HG03439 (cell line): Measurements from ENCODE around the gene EYA4.
"Not testable (repeated sequence)": the region's sequence is repeated elsewhere in the genome, so short reads cannot be mapped to it uniquely, and the experiment has no call there.

Experiments used
- ATAC-seq: cut with Tn5 transposase; IDR thresholded peaks from one replicate; pipeline ENCODE4 v1.9.1; 2021; ENCODE audit warnings: mild to moderate bottlenecking, moderate library complexity; ENCODE audit not compliant: unreplicated experiment

EYA4 gene

GRCh38 chr6:133554121-133554520, 313.0 kb downstream of the EYA4 start:
- ATAC-seq = not testable (repeated sequence)

DNA sequence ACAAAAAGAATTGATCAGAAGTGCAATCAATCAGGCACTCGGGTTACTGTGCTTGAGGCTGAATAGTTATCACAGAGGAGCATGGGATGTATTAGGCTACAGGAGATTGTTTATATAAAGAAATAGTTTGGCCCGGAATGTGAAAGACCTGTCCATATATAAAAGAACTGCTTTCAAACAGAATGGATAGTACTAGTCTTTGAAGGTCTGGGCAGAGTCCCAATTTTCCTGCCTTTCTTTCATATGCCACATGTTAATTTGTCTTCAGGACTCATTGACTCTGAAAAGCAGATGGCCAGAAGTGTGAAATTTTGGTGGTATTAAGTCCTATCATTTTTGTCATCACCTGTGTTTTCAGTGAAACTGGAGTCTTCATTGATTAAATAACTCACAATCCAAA, 314.5 kb downstream of the EYA4 start:
- no peak for ATAC-seq

- no peak for ATAC-seq
Measured at GRCh38 chr6:133559926-133560325, 318.8 kb downstream of the EYA4 start.

DNA sequence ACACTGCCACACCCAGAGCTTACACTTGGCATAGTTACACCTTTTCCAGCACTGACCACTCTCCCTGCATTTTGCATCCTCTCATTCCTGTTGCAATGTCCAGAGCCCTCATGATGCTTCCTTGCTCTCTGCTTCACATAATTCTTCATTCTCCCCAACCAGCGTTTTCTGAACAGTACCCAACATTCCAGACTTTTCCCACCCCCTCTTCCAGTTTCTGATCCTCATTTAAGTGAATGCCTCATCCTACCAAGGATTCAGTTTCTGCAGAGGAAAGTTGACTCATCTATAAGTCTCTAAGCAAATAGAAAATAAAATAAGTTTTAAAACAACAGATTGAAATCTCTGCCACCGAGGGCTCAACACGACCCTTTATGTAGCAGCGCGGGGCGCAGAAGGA, 326.5 kb downstream of the EYA4 start:
- no peak for ATAC-seq

DNA sequence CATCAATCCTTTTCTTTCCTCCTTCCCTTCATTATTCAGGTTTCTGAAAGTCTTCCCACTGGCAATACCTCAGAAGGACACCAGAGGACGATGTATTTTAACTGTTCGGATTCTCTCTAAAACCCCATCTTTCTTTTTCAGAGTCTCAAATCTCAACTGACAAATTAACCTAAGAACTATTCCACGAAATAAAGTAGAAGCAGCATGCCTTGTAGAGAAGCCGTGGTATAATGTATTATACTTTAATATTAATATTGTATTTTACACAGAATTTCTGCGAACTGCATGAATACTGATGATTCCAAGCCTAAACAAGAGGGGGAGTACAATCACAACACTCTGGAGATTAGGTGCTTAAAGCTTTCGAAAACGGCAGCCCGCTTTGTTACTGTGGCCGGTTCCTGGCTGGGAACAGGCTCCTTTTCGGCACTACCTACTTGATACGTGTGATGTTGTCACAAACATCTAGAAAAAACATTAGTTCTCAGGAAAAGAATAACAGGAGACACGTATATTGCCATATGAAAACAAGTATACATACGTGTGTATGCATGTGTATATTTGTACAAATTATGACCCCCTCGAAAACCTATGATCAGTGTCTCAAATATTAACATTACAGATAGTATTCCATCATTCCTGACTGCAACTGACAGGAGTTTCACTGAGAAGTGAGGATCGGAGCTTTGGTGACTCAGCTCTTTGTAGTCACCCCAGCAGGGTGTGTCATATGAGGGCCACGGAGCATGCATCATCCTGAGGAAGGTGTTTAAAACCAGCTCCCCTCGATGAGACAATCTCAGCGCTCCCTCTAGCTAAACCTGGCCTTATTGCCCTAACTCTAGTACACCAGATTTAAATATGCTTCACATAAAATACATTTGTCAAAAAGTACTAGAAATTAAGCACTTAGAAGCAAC, 328.1 kb downstream of the EYA4 start:
- no peak for ATAC-seq

- no peak for ATAC-seq
Measured at GRCh38 chr6:133571681-133572080, 330.5 kb downstream of the EYA4 start.

GRCh38 chr6:133577851-133578250, 336.7 kb downstream of the EYA4 start:
- no peak for ATAC-seq
